M059J (cell line): ENCODE data around the gene IL5RA. TPM values are rescaled to one million over a fixed set of nuclear protein-coding genes. Genes with fewer than 3 reads are reported as not detected.

ENCODE experiments used
- DNase-seq: peaks from one replicate; pipeline ENCODE4 v3.0.0-alpha.2; 2012; ENCODE audit warnings: low read depth
- total RNA-seq: library from RNA; depleted of rRNA; stranded (reverse); fragments of >200 nt; shearing (Covaris generic); gene quantifications from 2 replicates; pipeline ENCODE4 v1.2.3, GENCODE V29; 2014

Gene IL5RA
- total RNA-seq, 1 experiment from 2014 or later: not detected

DNA sequence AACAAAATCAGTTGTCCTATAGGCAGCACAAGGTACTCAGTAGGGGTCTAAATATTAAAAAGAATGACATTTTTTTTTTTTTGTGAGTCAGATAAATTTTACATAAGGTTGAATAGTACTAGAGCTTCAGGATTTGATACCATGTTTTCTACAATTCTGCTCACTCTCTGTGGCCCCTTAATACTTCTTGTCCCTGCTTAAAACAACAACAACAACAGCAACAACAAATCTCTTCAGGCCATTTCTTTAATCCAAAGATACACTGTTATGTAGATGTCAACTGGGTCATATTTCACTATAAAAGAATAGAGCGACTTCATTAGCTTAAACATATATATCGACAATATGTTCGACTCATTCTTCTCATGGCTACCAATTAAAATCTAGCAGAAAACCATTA lies 3.0 kb downstream of the IL5RA start:
- DNase-seq: no peak

DNA sequence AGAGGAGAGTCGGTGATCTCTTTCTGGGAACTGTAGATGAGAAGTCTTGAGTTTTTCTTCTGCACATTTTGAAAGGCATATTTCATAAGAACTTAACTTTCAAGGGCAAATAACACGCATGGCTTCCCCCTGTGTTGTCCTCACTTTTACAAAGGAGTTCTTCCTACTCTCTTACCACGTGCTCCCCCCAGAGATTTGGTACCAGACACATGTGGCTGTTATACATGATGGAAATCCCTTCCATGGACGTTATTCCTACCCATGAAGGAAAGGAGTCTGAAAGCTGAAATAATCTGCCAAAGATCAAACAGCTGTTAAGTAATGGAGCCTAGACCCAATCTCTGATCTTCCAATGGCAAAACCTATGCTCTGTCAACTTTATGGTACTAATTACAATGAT lies 4.4 kb downstream of the IL5RA start:
- DNase-seq: no peak

DNA sequence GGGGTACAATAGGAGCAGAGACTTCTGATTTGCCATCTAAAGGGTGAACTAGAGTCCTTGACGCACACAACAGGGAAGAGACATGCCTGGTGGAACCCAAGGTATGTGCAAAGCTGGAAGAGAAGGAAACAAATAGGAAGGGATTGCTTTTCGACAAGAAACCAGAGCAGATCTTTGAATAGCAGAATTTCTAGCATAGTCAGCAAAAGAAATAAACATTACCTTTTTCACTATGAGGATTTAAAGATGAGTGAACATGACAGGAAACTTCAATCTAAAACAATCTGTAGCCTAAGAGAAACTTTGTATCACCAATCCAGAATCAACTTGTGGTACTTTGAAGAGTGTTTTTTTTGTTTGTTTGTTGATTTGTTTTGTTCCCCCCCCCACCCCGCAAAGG lies 4.9 kb downstream of the IL5RA start:
- DNase-seq: no peak

DNA sequence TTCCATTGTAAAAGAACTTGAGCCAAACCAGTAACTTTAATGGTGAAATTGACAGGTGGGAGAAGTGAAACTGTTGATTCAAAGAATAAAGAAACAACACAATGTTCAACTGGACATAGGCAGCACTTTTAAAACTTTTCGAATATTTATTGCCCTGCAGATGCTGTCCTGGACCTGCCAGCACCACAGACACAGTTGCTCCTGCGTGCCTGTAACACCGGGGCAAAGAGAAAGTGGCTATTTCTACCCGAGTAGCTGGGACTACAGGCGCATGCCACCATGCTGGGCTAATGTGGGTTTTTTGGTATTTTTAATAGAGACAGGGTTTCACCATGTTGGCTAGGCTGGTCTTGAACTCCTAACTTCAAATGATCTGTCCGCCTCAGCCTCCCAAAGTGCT lies 7.4 kb downstream of the IL5RA start:
- DNase-seq: no peak

DNA sequence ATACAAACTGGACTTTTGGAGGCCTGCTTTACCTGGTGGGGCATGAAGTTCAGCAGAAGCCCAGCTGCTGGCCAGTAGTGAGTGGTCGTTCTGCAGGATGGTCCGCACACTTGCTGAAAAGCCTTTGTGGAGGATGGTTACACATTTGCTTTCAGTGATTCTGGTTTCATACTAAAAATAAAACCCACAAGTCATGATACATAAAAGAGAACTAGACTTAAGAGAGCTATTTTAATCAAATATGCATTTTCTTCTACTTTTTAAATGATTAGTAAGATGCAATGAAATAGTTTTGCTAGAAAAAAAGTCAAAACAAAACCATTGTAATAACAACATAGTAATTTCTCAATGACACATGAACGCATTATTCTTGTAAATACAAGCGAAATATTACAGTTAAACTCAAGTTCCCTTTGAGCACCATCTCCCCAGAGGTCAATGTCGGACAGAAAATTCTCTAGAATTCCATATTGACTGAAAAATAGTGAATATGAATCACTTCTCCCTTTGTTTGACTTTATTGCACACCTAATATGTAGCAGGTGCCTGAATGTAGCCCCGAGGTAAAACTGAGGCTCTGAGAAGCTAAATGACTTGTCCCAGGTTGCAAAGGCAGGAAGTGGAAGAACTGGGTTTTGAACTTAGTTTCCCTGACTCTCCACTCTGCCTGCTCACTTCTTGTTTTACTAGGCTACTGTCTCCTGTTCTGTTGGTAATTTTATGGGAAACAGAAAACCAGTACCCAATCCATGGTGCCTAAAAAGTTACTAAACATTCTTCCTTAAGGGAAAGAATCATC lies 8.3 kb downstream of the IL5RA start:
- DNase-seq: no peak

DNA sequence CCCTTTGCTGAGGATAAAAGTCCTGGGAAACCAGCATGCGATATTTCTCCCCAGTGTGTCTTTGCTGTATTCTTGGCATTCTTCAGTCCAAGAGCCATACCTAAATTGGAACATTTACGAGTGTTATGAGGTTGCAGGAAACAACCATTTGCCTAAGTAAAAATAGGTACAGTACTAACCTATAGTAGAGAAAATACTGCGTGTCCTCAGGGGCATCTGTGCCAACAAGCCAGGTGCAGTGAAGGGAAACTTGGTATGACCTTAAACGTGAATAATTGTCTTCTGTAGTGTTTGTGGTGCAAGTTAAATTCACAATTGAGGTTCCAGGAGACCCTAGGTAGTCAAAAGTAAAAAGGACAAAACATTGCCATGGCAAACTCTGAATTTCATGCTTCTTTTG lies 12.2 kb downstream of the IL5RA start:
- no peak for DNase-seq

DNA sequence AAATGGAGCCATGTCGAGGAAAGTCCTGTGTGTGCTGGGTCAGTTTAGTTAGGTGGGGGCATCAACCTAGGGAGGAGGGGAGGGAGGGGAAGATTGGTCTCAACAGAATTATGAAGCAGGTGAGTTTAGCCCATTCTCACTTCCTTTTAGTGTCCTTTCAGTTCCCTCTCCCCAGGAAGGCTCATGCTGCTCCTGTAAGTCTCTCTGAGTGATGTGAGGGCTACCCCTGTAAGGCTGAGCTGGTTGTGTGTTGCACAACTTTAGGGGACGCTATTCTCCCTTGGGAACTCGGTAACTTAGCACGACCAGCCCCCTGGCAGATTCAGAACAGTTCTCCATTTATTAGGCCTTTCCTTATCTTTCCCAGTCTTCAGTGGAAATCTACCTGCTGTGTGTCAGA lies 21.2 kb downstream of the IL5RA start:
- no peak for DNase-seq

DNA sequence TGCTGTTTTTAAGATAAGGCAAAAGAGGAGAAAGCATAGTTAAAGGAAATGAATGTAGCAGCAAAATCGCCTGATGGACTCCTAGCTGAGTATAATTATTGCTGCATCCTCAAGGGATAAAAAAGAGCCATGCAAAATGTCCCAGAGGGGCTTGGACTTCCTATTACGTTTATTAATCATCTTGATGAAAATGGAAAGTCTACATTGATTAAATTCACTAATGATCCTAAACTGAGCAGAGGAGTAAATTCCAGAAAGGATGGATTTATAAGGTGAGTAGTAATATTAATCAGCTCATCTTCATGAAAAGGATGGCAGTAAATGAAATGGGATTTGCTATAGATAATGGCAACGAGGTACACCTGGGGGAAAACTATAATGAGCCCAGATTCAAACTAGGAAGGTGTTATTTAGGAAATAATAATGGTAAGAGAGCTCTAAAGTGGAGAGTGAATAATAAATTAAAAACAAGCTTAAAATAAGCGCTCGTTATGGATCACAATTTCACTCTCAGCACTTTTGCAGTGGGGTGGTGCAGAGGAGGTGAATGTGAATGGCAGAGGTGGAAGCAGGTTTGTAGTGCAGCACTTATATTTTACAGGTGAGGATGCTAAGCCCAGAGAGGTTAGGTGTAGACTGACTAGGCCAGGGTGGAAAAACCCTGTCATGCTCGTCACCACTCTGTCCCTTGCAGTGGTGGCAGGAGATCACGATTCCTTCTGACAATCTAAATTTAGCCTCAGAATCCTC lies 22.3 kb downstream of the IL5RA start:
- DNase-seq: no peak

DNA sequence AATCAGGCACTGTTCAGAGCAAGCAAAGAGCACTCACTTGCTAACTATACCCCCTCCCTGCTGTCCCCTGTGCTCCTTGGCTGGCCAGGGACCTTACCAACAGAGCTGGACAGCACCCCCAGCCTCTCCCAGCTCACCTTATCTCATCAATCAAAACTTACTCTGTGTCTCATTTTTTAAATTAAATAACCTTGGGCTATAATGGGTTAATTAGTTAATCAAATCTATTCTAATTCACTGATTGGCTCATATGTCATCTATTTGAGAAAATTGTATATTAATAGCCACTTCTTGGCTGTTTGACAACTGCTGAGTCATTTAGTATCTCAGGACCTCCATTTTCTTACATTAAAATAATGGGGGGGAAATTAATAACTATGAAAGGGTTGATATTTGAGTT lies 22.9 kb downstream of the IL5RA start:
- no peak for DNase-seq

DNA sequence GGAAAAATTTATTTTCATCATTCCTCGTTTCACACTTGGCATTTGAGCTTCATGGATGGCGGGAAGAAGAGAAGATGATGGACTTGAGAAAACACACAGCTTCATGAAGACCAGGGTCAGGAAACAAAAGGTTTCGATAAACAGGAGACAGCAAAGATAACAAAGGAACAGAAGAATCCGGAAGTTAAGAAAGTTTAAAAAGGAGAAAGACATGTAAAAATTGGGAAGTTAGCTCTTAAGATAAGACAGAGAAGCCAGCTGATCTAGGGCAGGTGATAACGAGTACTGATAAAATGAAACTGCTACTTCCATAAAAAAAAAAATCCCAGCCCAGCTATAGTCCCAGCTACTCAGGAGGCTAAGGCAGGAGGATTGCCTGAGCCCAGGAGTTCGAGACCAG lies 23.9 kb downstream of the IL5RA start:
- DNase-seq: no peak

DNA sequence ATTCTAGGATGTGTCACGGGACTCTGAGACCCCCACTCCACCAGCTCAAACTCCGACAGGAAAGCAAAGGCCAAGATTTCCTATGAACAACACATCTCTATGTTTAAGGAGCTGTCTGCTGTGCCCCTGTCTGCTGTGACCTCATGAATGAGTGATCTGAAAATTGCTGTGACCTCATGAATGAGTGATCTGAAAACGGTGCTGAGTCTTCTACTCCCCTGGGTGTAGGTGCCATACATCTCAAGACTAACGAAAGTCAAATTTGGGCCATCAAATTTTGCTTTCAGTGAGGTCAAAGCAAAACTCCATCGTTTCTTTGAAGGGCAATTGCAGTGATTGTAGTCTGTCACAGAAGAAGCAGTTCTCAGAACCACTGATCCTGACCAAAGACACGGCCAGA lies 24.4 kb downstream of the IL5RA start:
- no peak for DNase-seq

DNA sequence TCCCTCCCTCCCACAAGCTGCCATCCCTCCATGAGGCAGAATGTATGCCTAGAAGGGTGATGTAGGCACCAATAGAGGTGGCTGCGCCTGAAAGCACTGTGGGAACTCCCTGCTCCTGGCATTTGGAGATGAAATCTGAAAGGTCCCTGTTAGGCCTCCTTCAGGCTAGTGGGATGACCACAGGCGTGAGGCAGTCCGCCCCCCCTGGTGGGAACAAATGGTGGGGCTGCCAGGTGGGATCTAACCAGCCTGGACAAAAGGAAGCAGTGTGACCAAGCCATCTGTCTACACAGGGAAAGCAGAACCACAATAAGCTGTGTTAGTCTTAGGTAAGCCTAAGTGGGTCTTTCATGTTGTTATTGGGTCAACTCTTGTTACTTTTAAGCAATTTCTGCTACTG lies 25.3 kb downstream of the IL5RA start:
- no peak for DNase-seq

DNA sequence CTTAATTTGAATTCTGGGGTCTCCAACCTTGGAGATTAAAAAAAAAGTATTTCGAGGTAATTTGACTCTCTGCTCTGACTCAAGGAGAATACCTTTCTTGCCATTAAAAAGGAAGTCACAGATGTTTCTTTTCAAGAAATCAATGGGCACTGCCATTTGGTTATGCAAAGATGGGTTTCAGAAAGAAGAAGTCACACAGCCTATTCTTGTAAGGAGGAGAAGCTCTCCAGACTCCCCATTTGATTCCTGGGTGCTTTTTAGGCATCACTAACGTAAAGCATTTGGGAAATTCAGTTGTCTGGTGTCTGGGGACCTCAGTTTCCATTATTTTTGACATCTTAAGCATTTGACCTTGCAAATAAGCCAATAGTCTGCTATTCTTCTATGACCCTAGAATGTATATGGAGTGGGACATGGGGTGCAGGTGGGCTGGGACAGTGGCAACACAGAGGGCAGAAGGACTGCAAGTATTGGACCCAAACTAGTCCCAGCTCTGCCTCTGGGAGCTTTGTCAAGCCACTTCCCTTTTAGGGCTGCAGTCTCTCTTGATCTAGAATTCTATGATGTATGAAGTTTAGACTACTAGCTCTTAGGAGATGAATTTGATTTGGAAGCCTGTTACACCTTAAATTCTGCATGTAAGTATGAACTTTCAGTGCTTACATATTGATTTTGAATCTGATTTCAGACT lies 27.8 kb downstream of the IL5RA start:
- no peak for DNase-seq

DNA sequence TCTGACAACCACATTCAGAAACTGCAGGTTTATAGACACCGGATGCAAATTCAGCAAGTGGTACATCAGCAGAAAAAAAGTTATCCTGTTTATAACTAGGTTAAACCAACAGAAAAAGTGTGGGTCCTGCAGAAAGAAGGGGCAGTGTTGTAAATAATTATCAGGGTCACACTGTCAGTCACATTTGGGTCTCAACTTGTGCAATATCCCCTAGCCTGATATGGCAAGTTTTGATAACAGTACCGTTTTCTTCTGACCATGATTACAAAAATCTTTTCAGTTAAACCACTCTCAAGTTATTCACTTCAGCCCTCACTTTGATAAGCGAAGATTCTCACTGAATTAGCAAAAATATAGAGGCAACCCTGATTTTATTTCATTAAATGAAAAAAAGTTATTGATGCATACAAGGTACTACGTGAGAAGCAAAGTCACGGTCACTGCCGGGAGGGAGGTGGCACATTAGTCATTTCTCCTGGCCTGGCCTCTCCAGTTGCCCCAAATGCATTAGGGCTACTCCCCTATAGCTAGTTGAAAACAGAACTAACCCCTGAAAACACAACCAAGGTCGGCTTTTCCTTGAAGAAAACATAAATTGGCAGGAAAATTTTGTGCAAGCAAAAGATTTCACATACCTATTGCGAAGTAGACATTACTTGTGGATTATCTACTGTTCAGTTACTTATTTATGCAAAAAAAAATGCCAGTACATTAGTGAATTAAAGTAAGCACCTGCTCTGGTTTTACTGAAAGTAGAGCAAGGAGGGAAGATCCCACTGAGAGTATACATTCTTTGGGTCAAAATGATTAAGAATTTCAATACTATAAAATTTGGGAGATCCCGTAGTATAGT lies 28.6 kb downstream of the IL5RA start:
- no peak for DNase-seq

DNA sequence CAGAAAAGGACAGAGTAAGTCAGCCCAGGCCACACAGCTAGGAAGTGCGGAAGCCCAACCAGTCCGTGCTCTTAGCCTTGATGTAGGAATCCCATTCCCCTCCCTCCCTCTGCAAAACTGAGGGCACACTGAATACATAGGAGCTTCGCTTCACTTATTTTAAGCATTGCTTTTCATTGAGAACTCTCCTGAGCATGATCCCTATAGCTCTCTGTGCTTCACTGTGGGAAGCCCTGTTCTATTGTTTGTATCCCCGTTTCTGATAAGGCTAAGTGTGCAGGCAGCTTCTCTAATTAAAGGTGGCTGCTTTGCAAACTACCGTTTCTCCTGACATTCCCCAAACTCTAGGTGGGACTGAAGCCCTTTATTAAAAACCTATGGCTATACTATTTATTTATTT lies 29.9 kb downstream of the IL5RA start:
- no peak for DNase-seq

DNA sequence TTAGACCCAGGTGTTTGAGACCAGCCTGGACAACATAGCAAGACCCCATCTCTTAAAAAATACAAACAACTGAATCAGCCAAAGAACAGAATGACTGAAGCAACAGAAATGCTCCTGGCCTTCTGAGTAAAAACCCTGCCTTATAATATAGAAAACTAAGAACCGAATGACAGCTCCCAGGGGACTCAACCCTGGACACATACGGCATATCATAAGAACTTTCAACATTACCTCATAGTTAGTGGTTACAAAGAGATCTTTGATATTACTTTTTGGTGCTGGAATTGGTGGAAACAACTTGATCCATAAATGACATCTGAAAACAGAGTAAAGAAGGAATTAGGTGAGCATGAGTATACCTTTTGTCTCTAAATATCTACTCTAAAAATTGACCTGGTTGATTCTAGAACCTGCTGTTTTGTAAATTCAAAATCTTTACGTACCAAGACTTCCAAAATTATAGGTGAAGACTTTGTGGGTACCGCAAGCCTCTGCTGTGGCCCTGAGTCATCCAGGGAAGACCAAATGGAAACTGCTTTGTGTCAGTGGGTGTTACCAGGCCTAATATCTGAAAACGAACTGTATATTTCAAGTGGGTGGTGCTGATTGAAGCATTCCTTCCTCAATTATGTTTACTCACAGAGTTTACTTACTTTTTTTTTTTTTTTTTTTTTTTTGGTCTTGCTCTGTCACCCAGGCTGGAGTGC lies 35.5 kb downstream of the IL5RA start:
- DNase-seq: no peak

DNA sequence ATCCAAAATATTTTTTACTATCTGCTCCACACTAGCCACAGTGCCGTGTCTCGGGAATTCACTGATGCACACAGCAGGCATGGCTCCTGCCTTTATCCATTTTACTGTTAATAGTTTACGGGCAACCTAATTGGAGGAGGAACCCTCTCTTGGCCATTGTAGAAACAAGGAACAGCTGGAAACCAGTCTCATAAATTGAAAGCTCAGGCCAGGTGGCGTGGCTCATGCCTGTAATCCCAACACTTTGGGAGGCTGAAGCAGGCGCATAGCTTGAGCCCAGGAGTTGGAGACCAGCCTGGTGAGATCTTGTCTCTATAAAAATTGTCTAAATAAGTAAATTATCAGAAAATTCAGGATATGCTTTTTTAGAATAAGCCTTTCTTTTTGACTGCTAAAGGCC lies 39.0 kb downstream of the IL5RA start:
- DNase-seq: no peak

DNA sequence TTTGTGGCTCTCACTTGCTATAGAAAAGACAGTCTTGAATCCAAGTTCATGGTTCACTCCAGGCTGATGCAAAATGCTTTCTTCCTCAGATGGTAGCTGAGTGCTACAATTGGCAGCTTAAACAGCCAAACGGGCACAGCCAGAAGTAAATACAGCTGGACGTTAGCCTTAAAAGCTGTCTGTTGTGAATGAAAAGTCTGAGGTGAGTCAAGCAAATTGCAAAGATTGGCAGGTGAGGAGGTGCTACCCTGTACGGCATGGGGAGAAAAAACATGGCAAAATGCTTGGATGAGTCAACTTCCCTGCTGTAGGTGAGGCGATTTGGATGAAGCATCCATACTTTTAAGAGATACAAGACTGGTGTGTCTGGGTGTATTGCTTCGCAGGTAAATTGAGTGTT lies 40.5 kb downstream of the IL5RA start:
- DNase-seq: no peak

DNA sequence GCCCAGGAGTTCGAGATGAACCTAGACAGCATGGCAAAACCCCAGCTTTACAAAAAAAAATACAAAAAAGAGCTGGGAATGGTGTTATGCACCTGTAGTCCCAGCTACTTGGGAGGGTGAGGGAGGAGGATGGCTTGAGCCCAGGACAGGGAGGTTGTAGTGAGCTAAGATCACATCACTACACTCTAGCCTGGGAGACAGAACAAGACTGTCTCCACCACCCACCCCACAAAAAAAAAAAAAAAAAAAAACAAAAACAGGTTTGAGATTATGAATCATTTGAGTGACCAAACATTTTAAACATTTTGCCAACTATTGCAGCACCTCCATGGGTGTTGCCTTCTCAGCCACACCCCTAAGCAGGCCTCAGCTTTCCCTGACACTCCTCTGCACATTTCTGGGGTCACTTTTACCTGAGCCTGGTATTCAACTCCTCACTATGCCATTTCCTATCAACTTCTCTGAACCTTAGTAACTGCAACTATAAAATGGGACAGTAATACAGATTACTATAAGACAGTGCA lies 41.8 kb downstream of the IL5RA start:
- no peak for DNase-seq

DNA sequence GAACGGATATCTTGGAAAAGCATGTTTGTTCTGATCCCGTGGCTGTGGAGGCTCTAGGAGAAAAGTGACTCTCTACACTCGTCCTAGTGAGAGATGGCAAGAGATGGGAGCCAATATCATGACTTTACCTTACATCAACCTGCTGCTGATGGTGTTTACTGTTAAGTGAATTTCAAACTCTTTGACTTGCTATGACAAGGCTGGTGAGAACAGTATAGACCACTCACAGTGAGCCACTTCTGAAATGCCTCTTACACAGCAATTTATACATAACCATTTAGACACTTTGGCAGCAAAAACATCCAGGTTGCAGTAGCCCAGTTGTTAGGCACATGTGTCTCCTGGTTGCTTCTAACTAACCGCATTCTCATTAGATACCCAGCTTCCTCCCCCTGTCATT lies 43.3 kb downstream of the IL5RA start:
- DNase-seq: no peak

DNA sequence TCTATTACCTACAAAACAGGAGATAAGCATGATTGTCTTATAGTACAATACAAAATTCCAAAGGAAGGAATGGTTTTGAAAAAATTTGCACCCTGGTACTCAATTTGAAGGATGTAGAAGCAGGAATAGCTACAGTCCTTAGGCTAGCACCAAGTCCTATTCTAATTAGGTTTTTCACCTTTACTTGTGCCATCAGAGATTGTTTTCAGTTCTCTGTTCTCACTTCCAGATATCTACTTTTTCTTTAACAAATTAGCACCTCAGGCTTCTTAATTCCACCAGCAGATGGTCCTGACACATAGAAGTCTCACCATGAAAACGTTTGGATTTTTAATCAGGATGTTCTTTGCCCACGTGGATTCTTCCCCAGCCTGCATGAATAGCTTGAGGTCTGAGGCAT lies 43.8 kb downstream of the IL5RA start:
- no peak for DNase-seq
